NCI-H1930 (cell line): ENCODE data around the gene ATCAY.
"Not testable (repeated sequence)": the region's sequence is repeated elsewhere in the genome, so short reads cannot be mapped to it uniquely, and the experiment has no call there.

Experiments used
- DNase-seq, 2 experiments: peaks; one replicate each; lab custom pipeline; 2025; lab: John Stamatoyannopoulos, UW

Gene ATCAY

DNA sequence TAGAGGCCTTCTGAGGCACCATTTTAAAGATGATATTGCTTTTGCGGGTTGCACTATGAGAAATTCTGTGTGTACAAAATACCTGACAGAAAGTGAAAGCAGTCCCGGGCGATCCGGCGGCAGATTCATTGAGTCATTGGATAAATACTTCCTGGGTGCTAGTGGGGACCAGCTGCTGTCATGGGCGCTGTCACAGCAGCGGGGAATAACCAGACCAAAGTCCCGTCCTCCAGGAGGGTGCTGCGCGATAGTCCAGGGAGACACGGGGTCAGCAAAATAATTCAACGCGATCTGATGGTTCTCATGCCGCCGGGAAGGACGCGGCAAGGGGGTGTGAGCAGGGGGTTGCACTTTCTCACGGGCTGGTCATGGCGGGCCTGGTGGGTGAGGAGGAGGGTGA lies 25.2 kb upstream of the ATCAY start:
- DNase-seq, result no peak

DNA sequence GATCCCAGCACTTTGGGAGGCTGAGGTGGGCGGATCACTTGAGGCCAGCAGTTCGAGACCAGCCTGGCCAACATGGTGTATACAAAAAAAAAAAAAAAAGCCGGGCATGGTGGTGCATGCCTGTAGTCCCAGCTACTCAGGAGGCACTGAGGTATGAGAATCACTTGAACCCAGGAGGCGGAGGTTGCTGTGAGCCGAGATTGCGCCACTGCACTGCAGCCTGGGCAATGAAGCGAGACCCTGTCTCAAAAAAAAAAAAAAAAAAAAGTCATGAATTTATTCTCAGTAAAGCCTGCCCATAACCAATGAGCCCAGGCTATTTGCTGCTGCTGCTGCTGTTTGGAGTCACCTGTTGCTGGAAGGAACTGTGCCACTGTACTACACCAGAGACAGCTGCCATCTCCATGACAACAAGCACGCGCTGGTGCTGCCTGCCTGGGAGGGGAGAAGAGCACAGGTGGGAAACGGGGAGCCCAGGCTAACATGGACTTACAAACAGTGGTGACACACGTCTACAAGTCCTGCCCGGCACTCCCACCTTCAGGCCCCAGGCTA lies 23.0 kb upstream of the ATCAY start:
- no peak for DNase-seq

DNA sequence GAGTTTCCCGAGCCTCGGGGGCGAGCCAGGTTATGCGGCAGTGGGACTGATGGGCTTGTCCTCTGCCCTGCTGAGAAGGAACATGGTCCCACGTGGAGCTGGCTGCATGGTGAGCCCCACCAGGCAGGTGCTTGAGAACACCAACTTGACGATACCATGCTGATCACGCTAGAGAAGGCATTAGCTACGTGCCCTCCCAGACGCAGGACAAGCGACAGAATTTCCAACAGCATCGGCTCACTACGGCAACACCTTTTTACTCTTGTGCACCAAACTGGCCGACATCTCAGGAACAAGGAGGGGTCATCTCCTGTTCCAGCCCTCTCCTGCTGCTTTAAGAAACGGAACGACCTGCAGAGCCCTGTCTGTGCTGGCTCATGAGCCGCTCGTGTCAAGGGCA lies 20.0 kb upstream of the ATCAY start:
- no peak for DNase-seq

DNA sequence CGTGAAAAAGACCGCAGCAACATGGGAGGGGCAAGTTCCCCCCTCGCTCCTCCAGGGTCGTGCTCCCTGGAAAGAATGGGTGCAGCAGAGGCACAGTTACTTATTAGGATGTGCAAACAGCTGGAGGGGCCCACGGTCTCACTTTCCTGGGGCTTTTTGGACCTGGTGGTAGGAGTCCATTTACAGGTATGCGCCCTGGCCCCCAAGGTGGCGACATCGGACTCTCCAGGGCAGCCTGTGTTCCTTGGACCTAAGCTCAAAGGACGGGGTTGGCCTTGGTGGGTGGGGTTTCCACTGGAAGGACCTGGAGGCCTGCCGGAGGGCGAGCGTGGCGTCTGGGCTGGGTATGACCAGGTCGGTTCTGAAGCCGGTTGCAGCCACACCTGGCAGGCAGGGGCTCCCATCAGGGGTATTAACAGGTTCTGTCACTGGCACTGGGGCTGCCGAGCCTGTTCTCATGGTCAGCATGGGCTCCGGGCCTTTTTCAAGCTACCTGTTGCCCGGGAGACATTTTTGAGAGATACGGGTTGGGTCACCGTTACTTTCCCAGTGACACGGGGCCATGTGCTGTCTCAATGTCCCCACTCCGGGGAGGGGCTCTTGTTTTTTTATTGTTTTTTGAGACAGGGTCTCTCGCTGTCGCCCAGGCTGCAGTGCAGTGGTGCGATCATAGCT lies 17.5 kb upstream of the ATCAY start:
- DNase-seq, result no peak

DNA sequence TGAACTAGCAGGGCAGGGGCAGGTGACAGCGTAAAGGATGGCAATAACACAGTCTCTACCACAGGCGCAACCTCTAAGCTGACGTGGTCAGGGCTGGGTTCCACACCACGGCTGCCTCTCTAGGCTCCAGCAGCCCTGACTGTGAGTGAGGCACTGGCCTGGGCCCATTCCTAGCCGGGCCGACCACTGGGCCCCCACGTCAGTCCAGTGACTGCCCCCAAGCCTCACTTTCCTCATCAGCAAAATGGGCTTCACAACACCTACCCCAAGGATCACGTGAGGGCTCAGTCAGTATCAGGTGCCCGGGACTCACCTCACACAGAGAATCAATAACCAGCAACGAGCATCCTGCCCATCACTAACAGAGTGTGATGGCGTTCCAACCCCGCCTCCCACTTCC lies 16.8 kb upstream of the ATCAY start:
- no peak for DNase-seq

DNA sequence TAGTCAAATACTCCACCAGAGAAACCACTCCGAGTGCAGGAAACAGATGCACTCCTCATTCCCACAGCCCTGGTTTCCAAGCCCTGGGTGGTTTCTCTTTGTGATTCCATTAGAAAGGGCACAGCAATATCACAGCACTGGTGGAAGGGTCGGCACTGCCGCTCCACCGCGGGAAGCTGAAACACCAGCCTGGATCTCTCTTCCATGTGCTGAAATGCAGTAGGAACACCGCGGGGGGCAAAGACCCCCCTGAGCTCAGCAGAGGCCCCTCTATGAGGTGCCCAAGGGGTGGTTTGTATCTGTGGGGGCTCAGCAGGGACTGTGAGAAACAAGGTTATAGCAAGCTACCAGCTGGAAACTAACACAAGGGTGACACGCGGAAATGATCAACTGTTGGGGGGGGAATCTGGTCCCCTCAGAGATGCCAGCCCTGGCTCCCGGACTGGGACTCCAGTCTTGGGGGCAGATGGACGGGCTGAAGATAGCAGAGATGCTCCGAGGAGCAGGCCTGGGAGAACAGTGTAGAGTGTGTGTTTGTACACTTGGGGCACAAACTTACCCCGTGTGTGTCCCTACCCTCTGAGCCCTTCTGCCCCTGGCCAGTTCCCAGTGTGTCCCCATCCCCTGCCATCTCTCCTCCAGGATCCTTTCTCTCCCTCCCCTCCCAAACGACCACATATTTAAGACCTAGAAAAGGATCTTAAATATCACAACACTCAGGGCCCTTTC lies 13.4 kb upstream of the ATCAY start:
- no peak for DNase-seq

DNA sequence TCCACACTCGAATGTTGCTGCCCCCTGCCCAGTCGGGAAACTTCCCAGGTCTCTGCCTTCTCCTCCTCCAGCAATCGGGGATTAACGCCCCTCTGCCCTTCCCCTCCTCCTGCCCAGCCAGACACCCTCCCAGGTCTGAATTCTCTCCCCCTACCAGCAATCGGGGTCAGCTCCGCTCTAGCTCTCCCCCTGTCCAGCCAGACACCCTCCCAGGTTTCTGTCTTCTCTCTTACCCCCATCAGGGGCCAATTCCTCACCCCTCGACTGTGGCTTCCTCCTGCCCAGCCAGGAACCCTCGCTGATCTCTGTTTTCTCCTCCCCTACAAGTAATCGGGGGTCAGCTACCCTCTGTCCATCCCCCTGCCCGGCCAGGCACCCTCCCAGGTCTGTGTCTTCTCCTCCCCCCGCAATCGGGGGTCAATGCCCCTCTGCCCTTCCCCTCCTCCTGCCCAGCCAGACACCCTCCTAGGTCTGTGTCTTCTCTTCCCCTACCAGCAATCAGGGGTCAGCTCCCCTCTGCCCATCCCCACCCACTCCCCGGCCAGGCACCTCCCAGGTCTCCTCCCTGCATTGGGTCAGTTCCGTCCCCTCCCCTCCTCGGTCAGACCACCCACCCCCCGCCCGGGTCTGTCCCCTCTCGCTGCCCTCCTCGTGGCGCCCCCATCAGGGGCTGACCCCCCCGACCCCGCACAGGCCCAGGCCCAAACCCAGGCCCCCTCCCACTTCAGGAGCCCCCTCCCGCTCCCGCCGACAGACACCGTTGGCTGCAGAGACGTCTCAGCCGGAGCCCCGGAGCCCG lies 12.3 kb upstream of the ATCAY start:
- no peak for DNase-seq

DNA sequence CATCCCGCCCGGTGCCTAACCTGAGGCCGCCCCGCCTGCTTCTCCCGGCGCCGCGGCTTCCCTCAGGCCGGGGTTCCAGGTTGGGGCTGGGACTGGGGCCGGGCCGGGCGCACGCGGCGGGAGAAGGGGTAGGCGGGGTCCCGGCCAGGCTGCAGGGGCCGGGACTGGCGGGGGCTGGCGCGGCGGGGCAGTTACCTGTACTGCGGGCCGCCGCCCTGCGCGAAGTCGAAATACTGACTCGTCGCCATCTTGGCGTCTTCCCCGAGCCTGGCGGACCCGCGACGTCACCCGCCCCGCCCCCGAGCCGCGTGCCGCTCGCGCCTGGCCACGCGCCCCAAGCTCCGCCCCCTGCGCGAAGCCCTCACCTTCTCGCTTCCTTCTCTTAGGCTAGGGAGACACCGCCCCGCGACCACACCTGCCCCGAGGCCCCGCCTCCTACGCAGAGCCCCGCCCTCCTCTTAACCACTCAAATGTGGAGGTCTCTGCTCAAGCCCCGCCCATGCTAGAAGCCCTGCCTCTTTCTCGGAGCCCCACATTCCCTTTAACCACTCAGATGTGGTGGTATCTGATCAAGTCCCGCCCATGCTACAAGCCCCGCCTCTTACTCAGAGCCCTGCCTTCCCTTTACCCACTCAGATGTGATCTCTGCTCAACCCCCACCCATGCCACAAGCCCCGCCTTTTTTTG lies 11.6 kb upstream of the ATCAY start, which contains the start of gene ZFR2:
Gene ZFR2 (minus strand): TSS at position 269 of the 687 bp plus-strand sequence. CDS start 21 bp downstream, at position 248.
- DNase-seq, result peak; percentile 15 to 49

DNA sequence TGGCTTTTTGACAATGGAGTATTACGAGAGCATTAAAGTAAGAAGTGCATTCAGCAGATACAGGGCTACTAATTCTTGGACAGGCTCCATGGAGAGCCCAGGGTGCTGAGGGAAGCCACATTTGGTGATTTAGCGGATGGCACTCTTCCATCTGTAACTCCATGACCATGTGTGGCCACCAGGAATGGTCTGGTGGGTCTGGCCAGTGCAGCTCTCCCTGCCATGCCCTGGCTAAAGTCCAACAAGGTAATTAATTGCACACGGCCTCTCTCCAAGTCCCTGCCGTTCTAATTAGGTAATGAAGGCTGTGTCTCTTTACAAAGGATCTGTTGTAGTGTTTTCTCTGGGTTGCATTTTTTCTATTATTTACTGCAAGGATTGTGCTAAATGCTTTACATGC lies 7.3 kb upstream of the ATCAY start:
- no peak for DNase-seq

DNA sequence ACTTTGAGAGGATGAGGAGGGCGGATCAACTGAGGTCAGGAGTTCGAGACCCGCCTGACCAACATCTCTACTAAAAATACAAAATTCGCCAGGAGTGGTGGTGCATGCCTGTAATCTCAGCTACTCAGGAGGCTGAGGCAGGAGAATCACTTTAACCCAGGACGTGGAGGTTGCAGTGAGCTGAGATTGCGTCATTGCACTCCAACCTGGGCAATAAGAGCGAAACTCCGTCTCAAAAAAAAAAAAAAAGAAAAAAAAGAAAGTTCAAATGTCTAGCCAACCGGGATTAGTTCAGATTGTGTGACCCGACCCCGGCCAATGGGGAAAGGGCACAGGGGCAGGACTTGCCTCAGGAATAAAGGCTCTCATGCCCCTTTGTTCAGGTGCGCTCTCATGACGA lies 5.8 kb upstream of the ATCAY start:
- DNase-seq, result not testable (repeated sequence)

DNA sequence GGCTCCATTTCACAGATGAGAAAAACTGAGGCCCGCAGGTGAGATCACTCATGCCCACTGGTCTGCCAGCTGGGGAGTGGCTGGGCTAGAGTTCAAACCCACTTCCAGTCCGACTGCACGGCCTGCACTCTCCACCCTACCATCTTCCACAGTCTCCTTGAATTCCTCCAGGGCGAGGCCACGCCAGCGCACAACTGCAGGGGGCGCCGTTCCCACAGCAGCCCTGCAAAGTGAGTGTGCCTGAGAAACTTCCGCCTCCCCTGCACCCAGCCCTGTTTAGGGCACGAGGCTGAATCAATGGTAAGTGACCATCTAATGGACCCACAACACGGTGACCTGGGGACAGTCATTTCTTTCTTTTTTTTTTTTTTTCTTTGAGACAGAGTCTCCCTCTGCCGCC lies 829 bp upstream of the ATCAY start:
- no peak for DNase-seq

DNA sequence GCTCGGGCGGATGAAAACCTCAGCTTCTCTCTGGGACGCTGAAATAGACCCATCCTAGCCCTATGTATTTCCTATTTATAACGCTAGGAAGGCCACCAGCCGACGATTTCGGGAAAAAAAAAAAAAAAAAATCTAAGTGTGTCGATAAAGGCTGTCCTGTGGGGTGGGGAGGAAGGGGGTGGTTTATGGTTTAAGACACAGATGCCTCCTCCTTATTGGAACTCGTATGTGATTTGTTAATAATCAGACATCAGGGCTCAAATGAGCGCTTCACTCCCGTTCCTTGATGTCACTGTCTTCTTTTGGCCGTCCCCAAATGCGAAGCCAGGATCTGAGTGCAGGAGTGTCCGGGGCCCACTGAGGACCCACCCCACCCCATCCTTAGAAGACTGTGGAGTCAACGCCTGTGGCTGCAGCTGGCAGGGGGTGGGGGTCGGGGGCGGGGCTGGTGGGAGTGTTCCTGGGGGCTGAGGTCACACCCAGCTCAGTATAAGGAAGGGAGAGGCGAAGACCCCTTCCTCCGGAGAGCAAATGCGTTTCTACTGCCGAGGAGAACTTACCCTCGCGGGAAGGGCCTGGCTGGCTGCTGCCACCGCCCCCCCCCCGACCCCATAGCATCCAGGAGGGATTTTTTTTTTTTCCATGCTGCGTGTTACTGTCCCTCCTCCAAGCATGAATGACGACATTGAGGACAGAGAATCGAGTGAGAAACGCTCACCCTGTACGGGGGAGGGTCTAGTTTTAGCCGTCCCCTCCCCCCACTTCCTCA lies 971 bp downstream of the ATCAY start:
- DNase-seq, result no peak

DNA sequence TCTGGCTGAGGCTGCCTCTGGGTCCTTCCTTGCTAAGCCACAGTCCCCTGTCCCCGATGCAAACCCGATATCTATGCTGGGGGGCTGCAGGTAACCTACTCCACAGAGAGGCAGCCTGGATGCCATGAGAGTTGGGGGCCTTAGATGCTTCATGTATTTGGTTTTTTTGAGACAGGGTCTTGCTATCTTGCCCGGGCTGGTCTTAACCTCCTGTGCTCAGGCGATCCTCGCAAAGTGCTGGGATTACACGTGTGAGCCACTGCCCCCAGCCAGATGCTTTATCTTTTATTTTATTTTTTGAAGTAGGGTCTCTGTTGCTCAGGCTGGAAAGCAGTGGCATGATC lies 1.5 kb downstream of the ATCAY start:
- DNase-seq, result no peak

DNA sequence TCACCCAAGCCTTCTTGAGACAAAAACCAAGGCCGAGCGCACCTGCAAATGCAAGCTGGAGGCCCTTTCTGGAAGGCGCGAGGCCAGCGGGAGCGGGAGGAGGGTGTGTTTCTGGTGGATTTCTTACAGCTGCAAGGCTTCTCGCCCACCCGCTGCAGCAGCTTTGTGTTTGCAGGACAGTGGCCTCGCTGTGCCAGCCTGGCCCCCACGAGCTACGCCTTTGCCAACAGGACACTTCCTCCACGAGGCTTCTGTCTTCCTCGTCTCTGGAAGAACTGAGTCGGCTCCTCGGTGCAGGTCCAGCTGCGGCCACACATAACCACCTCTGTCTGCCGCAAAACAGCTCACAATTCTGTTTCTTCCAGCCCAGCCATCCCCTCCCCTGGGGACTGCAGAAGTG lies 10.1 kb downstream of the ATCAY start:
- DNase-seq, result no peak

DNA sequence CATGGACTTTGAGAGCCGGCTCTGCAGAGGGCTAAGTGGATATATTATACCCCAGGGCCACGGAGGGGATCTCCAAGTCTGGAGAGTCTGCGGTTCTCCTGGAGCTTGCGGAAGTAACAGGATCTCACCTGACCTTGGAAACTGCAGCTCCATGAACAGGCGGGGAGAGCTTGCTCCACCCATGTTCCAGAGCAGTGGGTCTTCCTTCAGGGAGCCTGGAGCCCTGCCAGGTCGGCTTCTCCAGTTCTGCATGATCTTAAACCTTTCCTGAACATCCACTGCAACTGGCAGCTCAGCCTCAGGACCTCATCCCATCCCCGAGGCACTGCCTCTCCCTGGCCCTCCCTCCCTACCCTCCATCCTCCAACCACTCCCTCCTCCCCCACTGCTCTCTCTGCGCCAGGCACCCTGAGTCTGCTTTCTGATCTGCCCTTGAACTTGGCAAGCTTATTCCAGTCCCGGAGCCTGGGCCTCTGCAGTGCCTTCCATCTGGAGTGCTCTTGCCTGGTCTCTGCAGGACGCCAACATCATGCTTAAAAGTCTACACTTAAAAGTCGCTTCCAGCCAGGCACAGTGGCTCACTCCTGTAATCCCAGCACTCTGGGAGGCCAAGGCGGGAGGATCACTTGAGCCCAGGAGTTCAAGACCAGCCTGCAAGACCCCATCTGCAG lies 13.2 kb downstream of the ATCAY start:
- no peak for DNase-seq

DNA sequence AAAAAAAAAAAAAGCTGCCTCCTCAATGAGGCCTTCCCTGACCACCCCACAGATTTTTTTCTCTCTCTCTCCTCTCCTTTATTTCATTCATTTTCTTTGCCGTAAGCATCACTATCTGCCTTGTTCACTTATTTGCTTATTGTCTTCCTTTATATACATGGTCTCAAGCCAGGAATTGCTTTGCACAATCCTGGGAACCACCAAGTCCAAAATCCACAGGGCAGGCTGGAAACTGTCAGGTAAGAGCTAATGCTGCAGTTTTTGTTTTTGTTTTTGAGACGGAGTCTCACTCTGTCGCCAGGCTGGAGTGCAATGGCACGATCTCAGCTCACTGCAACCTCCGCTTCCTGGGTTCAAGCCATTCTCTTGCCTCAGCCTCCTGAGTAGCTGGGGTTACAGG lies 14.5 kb downstream of the ATCAY start:
- DNase-seq, result not testable (repeated sequence)

DNA sequence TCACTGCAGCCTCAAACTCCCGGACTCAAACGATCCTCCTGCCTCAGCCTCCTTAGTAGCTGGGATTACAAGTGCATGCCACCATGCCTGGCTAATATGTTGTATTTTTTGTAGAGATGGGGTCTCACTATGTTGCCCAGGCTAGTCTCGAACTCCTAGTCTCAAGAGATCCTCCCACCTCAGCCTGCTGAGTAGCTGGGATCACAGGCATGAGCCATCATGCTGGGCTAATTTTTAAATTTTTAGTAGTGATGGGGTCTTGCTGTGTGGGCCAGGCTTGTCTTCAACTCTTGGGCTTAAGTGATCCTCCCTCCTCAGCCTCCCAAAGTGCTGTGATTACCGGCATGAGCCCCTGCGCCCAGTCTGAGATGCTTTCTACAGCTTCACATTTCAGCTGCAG lies 15.3 kb downstream of the ATCAY start:
- DNase-seq, result no peak

DNA sequence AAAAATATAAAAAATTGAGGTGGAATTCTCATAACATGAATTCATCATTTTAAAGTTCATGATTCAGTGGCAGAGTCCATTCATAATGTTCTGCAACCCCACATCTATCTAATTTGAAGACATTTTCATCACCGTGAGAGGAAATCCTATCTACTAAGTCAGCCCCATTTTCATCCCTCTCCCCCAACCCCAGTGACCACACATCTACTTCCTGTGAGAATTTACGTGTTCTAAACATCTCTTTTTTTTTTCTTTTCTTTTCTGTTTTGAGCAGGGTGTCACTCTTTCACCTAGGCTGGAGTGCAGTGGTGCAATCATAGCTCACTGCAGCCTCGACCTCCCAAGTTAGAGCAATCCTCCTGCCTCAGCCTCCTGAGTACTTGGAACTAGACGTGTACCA lies 17.5 kb downstream of the ATCAY start:
- no peak for DNase-seq

DNA sequence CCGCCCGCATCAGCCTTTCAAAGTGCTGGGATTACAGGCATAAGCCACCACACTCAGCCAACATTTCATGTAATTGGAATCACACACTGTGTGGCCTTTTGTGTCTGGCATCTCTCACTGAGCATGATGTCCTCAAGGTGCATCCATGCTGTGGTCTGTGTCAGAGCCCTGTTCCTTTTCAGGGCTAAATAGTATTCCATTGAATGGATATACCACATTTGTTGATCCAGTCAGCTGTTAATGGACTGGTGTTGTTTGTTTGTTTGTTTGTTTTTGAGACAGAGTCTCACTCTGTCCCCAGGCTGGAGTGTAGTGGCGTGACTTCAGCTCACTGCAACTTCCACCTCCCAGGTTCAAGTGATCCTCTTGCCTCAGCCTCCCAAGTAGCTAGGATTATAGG lies 17.9 kb downstream of the ATCAY start:
- DNase-seq, result no peak

DNA sequence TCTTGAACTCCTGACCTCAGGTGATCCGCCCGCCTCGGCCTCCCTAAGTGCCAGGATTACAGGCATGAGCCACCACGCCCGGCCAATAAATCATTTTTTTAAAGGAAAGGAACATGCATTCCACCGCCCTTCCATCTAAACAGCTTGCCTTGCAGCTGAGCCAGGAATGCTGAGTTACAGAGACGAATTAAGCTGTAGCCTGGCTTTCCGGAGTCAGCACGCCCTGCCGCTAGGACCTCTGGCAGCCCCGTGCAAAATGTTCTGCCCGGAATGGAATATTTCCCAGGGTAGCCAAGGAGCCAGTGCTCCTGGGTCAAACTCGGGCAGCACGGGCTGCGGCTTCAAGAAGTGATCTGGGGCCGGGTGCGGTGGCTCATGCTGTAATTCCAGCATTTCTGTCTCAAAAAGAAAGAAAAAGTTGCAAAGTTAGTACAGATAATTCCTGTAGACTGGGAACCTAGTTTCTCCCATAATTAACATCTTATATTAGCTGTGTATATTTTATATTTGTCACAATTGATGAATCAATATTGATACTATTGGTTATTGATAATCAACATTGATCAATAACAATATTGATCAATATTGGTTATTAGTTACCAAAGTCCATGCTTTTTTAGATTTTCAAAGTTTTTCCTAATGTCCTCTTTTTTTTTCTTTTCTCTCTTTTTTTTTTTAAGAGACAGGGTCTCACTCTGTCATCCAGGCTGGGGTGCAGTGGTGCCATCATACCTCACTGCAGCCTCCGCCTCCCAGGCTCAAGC lies 19.2 kb downstream of the ATCAY start:
- DNase-seq, result no peak
